Measurements from ENCODE around the gene NFIX. TPM values are rescaled to one million over a fixed set of nuclear protein-coding genes. Genes with fewer than 3 reads are reported as not detected.

The NFIX gene
- total and polyA plus RNA-seq, 2 of the 13 experiments (the other 11 are each of a cell fraction or from before 2014, with no cell fraction given), result 3.4 to 5.4 TPM

- TF ChIP-seq KIAA2018 (CRISPR knock-in tag; IDR thresholded peaks at IDR 0.05; ENCODE audit: borderline replicate concordance) (no peak), FOSL1 (CRISPR knock-in tag; IDR thresholded peaks at IDR 0.05; ENCODE audit: borderline replicate concordance) (no peak), ZNF251 (CRISPR knock-in tag; IDR thresholded peaks at IDR 0.05) (no peak), TEAD3 (CRISPR knock-in tag; optimal IDR thresholded peaks at IDR 0.05; ENCODE audit: borderline replicate concordance) (peak; percentile 57), ZNF839 (CRISPR knock-in tag; IDR thresholded peaks at IDR 0.05; ENCODE audit: borderline replicate concordance) (no peak), ZNF703 (CRISPR knock-in tag; IDR thresholded peaks at IDR 0.05; ENCODE audit: borderline replicate concordance) (no peak), ZNF563 (CRISPR knock-in tag; IDR thresholded peaks at IDR 0.05) (no peak), MEF2D (CRISPR knock-in tag; IDR thresholded peaks at IDR 0.05) (no peak), ZFP90 (CRISPR knock-in tag; IDR thresholded peaks at IDR 0.05; ENCODE audit: borderline replicate concordance) (no peak), HMG20A (CRISPR knock-in tag; IDR thresholded peaks at IDR 0.05; ENCODE audit: borderline replicate concordance) (no peak; the same call in 1 of the 2 replicates), SP4 (CRISPR knock-in tag; IDR thresholded peaks at IDR 0.05) (0 out of 2 replicates have a peak, but pooled peaks have one; percentile 55), HDAC6 (IDR thresholded peaks at IDR 0.05; ENCODE audit: low read depth, low read length) (no peak), ZNF614 (CRISPR knock-in tag; IDR thresholded peaks at IDR 0.05; ENCODE audit: borderline replicate concordance) (no peak)
Measured at GRCh38 chr19:13128583-13128982, 133.3 kb downstream of the NFIX start (continued).
